K562 (cell line): ENCODE data around the gene IL25. TPM values are rescaled to one million over a fixed set of nuclear protein-coding genes. Genes with fewer than 3 reads are reported as not detected.

Experiments
- SMAD3 ChIP-seq: fragments of 450-650 bp; formaldehyde crosslinking; conservative IDR thresholded peaks from 2 replicates; pipeline ENCODE4 v1.4.0; 2020; ENCODE audit warnings: mild to moderate bottlenecking
- ZEB2 ChIP-seq: fragments of 450-650 bp; IDR thresholded peaks from 2 replicates; pipeline ENCODE4 v1.6.1; 2016
- ZNF24 ChIP-seq: fragments of 450-650 bp; IDR thresholded peaks from 2 replicates; pipeline ENCODE4 v1.6.1; 2016
- ZSCAN32 ChIP-seq: fragments of 450-650 bp; formaldehyde crosslinking; IDR thresholded peaks from 2 replicates; pipeline ENCODE4 v1.4.0; 2020; ENCODE audit warnings: mild to moderate bottlenecking, moderate library complexity
- polyA plus RNA-seq, 8 experiments: library from polyadenylated mRNA; depleted of rRNA in 4 of 8; stranded (reverse) in 5 of 8; unstranded in 3 of 8; fragments of >200 nt; fragmentation: Nextera tagmentation in 2 of 8; fragmentation: Illumina TruSeq in 1 of 8; extraction: Ambion mirVana in 2 of 8; extraction: Trizol in 1 of 8; gene quantifications; 2 replicates each; pipeline versions ENCODE4 v1.2.1 to v1.2.3, GENCODE V29; 2011 to 2014; ENCODE audit warnings: inconsistent platforms in 1 of 8, missing spikeins in 1 of 8
- total RNA-seq, 7 experiments: library from RNA; depleted of rRNA in 6 of 7; stranded (reverse); fragments of >200 nt in 6 of 7; fragmentation: Illumina TruSeq in 2 of 7; extraction: Trizol in 2 of 7; gene quantifications; 2 replicates each; pipeline versions ENCODE4 v1.2.1 to v1.2.3, GENCODE V29; 2011 to 2021; ENCODE audit warnings: low replicate concordance in 1 of 7
- TF ChIP-seq, protein P1 (sequence below): sonication (generic); formaldehyde crosslinking; IDR thresholded peaks from 2 replicates; pipeline ENCODE4 v1.8.0; 2022; ENCODE audit warnings: mild to moderate bottlenecking, missing genetic modification reagents
- TF ChIP-seq, protein P2 (sequence below): fragments of 450-650 bp; IDR thresholded peaks from 2 replicates; pipeline ENCODE4 v1.6.1; 2016; ENCODE audit warnings: missing biosample characterization, missing genetic modification characterization
- TF ChIP-seq, protein P3 (sequence below): fragments of 250-450 bp; sonication (Bioruptor Pico); IDR thresholded peaks from 2 replicates; pipeline ENCODE4 v1.5.0; 2021; ENCODE audit warnings: mild to moderate bottlenecking, borderline replicate concordance
- TF ChIP-seq, protein P4 (sequence below): fragments of 450-650 bp; formaldehyde crosslinking; IDR thresholded peaks from 2 replicates; pipeline ENCODE4 v1.4.0; 2020; ENCODE audit warnings: mild to moderate bottlenecking, moderate library complexity
- TF ChIP-seq, protein P5 (sequence below): sonication (generic); formaldehyde crosslinking; IDR thresholded peaks from 2 replicates; pipeline ENCODE4 v1.8.1; 2023; ENCODE audit warnings: mild to moderate bottlenecking, missing genetic modification reagents, moderate library complexity
- TF ChIP-seq, protein P6 (sequence below): fragments of 450-650 bp; IDR thresholded peaks from 2 replicates; pipeline ENCODE4 v1.6.1; 2017; ENCODE audit warnings: antibody characterized with exemption
- TF ChIP-seq, protein P7 (sequence below), 2 experiments: fragments of 450-650 bp in 1 of 2; IDR thresholded peaks; 2 replicates each; pipeline ENCODE4 v1.6.1; 2011 to 2017; ENCODE audit warnings: low read depth in 2 of 2, antibody characterized with exemption in 1 of 2, borderline replicate concordance in 1 of 2, low read length in 1 of 2, mild to moderate bottlenecking in 1 of 2, mixed read lengths in 1 of 2; ENCODE audit not compliant: control insufficient read depth in 1 of 2

The IL25 gene
- total and polyA plus RNA-seq, 9 of the 15 experiments (the other 6 are each of a cell fraction or from before 2014, with no cell fraction given): not detected

DNA sequence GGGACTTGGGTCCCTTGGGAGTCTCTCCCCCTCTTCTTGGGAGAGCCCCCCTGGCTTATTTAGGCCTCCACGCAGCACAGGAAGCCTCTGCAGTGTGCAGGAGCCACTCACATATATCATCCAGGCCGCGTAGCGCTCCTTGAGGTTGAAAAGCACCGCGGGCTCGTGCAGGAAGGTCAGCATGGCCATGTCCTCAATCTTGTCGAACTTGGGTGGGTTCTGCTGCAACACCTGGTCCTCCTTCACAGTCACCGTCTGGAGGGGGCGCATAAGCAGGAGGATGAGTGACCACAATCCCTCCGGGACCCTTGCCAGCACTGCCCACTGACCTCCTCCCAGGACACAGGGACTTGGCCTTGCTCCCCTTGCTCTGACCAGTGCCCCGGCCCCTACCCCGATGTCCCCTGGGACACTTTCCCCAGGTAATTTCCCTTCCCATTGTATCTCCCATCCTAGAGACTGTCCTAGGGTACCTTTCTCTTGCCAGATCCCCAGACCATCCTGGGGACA, 33.0 kb downstream of the IL25 start (continued):
- TF ChIP-seq, protein P1, sequence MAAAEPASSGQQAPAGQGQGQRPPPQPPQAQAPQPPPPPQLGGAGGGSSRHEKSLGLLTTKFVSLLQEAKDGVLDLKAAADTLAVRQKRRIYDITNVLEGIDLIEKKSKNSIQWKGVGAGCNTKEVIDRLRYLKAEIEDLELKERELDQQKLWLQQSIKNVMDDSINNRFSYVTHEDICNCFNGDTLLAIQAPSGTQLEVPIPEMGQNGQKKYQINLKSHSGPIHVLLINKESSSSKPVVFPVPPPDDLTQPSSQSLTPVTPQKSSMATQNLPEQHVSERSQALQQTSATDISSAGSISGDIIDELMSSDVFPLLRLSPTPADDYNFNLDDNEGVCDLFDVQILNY: no peak
- TF ChIP-seq, protein P2, sequence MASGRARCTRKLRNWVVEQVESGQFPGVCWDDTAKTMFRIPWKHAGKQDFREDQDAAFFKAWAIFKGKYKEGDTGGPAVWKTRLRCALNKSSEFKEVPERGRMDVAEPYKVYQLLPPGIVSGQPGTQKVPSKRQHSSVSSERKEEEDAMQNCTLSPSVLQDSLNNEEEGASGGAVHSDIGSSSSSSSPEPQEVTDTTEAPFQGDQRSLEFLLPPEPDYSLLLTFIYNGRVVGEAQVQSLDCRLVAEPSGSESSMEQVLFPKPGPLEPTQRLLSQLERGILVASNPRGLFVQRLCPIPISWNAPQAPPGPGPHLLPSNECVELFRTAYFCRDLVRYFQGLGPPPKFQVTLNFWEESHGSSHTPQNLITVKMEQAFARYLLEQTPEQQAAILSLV: no peak
- TF ChIP-seq ZEB2: no peak
- TF ChIP-seq, protein P3, sequence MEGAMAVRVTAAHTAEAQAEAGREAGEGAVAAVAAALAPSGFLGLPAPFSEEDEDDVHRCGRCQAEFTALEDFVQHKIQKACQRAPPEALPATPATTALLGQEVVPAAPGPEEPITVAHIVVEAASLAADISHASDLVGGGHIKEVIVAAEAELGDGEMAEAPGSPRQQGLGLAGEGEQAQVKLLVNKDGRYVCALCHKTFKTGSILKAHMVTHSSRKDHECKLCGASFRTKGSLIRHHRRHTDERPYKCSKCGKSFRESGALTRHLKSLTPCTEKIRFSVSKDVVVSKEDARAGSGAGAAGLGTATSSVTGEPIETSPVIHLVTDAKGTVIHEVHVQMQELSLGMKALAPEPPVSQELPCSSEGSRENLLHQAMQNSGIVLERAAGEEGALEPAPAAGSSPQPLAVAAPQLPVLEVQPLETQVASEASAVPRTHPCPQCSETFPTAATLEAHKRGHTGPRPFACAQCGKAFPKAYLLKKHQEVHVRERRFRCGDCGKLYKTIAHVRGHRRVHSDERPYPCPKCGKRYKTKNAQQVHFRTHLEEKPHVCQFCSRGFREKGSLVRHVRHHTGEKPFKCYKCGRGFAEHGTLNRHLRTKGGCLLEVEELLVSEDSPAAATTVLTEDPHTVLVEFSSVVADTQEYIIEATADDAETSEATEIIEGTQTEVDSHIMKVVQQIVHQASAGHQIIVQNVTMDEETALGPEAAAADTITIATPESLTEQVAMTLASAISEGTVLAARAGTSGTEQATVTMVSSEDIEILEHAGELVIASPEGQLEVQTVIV: no peak
- no peak for TF ChIP-seq ZNF24
- no peak for TF ChIP-seq ZSCAN32 (CRISPR knock-in tag)
- TF ChIP-seq, protein P4, sequence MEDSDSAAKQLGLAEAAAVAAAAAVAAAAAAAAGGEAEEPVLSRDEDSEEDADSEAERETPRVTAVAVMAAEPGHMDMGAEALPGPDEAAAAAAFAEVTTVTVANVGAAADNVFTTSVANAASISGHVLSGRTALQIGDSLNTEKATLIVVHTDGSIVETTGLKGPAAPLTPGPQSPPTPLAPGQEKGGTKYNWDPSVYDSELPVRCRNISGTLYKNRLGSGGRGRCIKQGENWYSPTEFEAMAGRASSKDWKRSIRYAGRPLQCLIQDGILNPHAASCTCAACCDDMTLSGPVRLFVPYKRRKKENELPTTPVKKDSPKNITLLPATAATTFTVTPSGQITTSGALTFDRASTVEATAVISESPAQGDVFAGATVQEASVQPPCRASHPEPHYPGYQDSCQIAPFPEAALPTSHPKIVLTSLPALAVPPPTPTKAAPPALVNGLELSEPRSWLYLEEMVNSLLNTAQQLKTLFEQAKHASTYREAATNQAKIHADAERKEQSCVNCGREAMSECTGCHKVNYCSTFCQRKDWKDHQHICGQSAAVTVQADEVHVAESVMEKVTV (CRISPR knock-in tag): no peak
- TF ChIP-seq, protein P5, sequence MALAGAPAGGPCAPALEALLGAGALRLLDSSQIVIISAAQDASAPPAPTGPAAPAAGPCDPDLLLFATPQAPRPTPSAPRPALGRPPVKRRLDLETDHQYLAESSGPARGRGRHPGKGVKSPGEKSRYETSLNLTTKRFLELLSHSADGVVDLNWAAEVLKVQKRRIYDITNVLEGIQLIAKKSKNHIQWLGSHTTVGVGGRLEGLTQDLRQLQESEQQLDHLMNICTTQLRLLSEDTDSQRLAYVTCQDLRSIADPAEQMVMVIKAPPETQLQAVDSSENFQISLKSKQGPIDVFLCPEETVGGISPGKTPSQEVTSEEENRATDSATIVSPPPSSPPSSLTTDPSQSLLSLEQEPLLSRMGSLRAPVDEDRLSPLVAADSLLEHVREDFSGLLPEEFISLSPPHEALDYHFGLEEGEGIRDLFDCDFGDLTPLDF (CRISPR knock-in tag): no peak
- TF ChIP-seq, protein P6, sequence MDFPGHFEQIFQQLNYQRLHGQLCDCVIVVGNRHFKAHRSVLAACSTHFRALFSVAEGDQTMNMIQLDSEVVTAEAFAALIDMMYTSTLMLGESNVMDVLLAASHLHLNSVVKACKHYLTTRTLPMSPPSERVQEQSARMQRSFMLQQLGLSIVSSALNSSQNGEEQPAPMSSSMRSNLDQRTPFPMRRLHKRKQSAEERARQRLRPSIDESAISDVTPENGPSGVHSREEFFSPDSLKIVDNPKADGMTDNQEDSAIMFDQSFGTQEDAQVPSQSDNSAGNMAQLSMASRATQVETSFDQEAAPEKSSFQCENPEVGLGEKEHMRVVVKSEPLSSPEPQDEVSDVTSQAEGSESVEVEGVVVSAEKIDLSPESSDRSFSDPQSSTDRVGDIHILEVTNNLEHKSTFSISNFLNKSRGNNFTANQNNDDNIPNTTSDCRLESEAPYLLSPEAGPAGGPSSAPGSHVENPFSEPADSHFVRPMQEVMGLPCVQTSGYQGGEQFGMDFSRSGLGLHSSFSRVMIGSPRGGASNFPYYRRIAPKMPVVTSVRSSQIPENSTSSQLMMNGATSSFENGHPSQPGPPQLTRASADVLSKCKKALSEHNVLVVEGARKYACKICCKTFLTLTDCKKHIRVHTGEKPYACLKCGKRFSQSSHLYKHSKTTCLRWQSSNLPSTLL: no peak
- no peak for TF ChIP-seq SMAD3 (CRISPR knock-in tag)
- TF ChIP-seq, protein P7, sequence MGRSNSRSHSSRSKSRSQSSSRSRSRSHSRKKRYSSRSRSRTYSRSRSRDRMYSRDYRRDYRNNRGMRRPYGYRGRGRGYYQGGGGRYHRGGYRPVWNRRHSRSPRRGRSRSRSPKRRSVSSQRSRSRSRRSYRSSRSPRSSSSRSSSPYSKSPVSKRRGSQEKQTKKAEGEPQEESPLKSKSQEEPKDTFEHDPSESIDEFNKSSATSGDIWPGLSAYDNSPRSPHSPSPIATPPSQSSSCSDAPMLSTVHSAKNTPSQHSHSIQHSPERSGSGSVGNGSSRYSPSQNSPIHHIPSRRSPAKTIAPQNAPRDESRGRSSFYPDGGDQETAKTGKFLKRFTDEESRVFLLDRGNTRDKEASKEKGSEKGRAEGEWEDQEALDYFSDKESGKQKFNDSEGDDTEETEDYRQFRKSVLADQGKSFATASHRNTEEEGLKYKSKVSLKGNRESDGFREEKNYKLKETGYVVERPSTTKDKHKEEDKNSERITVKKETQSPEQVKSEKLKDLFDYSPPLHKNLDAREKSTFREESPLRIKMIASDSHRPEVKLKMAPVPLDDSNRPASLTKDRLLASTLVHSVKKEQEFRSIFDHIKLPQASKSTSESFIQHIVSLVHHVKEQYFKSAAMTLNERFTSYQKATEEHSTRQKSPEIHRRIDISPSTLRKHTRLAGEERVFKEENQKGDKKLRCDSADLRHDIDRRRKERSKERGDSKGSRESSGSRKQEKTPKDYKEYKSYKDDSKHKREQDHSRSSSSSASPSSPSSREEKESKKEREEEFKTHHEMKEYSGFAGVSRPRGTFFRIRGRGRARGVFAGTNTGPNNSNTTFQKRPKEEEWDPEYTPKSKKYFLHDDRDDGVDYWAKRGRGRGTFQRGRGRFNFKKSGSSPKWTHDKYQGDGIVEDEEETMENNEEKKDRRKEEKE (IDR thresholded peaks at IDR 0.05; ENCODE audit: borderline replicate concordance in 1 of 2, control insufficient read depth in 1 of 2, low read depth in 2 of 2, low read length in 1 of 2): no peak
